PC-3 (cell line): ENCODE data around the gene MYO16. TPM values are rescaled to one million over a fixed set of nuclear protein-coding genes. Genes with fewer than 3 reads are reported as not detected.

ENCODE experiments used
- ATAC-seq: fragments of 200-7000 bp; cut with Tn5 transposase; 2 replicates; pipeline ENCODE4 v1.9.1; 2020; ENCODE audit warnings: mild to moderate bottlenecking, moderate library complexity
- BruUV-seq: library from RNA; stranded (reverse); fragments of 400-500 nt; replicated peaks from 2 replicates; lab custom pipeline; 2021; lab: Mats Ljungman, UMichigan
- CTCF ChIA-PET: fragments of 300-600 bp; sonication (Branson Sonifier 250); formaldehyde crosslinking; loops from one replicate; lab custom pipeline; 2022; ENCODE audit warnings: antibody characterized with exemption; lab: Charles Lee
- POLR2A ChIA-PET: fragments of 300-600 bp; sonication (Branson Sonifier 250); formaldehyde crosslinking; loops from one replicate; lab custom pipeline; 2022; ENCODE audit warnings: antibody characterized with exemption; ENCODE audit not compliant: unreplicated experiment; lab: Charles Lee
- DNase-seq: peaks from one replicate; pipeline ENCODE4 v3.0.0-alpha.2; 2015
- H2AFZ ChIP-seq: fragments of 300-600 bp; sonication (generic); 2 replicates; pipeline ENCODE4 v1.6.0; 2016; ENCODE audit warnings: antibody characterized with exemption, low read length
- H3F3A ChIP-seq: fragments of 300-600 bp; sonication (generic); one replicate; pipeline ENCODE4 v1.6.0; 2017; ENCODE audit warnings: antibody characterized with exemption, low read length, control low read depth, mild to moderate bottlenecking; ENCODE audit not compliant: unreplicated experiment
- H3K27ac ChIP-seq: fragments of 300-600 bp; sonication (generic); 2 replicates; pipeline ENCODE4 v1.5.1; 2016; ENCODE audit warnings: mild to moderate bottlenecking, low read length
- H3K27me3 ChIP-seq: fragments of 300-600 bp; sonication (generic); 2 replicates; pipeline ENCODE4 v1.6.1; 2016; ENCODE audit warnings: low read length, mixed read lengths
- H3K36me3 ChIP-seq: fragments of 300-600 bp; sonication (generic); 2 replicates; pipeline ENCODE4 v1.6.1; 2016; ENCODE audit warnings: low read depth, mixed run types, low read length, mixed read lengths
- H3K4me1 ChIP-seq: fragments of 300-600 bp; sonication (generic); 2 replicates; pipeline ENCODE4 v1.5.1; 2016; ENCODE audit warnings: low read length; ENCODE audit not compliant: insufficient read depth
- H3K4me2 ChIP-seq: fragments of 300-600 bp; sonication (generic); 2 replicates; pipeline ENCODE4 v1.6.0; 2016; ENCODE audit warnings: low read length
- H3K4me3 ChIP-seq: fragments of 300-600 bp; sonication (generic); 2 replicates; pipeline ENCODE4 v1.5.1; 2016; ENCODE audit warnings: mild to moderate bottlenecking, low read length, mixed read lengths
- H3K79me2 ChIP-seq: fragments of 300-600 bp; sonication (generic); 2 replicates; pipeline ENCODE4 v1.6.1; 2017; ENCODE audit warnings: low read length, mixed read lengths
- H3K9ac ChIP-seq: fragments of 300-600 bp; sonication (generic); 2 replicates; pipeline ENCODE4 v1.6.0; 2016; ENCODE audit warnings: mild to moderate bottlenecking, low read length
- H3K9me2 ChIP-seq: fragments of 300-600 bp; sonication (generic); replicated peaks from 2 replicates; pipeline ENCODE4 v1.6.1; 2016; ENCODE audit warnings: mixed run types, low read length, mixed read lengths
- H3K9me3 ChIP-seq: fragments of 300-600 bp; sonication (generic); 2 replicates; pipeline ENCODE4 v1.6.1; 2016; ENCODE audit warnings: low read length, mixed read lengths
- H4K20me1 ChIP-seq: fragments of 300-600 bp; sonication (generic); 2 replicates; pipeline ENCODE4 v1.6.1; 2016; ENCODE audit warnings: low read length, mixed read lengths
- EZH2 ChIP-seq: fragments of 300-600 bp; sonication (generic); IDR thresholded peaks from one replicate; pipeline ENCODE4 v1.6.1; 2017; ENCODE audit warnings: antibody characterized with exemption, mild to moderate bottlenecking, low read length; ENCODE audit not compliant: unreplicated experiment
- EZH2phosphoT487 ChIP-seq: fragments of 300-600 bp; sonication (generic); IDR thresholded peaks from 2 replicates; pipeline ENCODE4 v1.6.1; 2018; ENCODE audit warnings: mild to moderate bottlenecking, antibody characterized with exemption, low read length, borderline replicate concordance
- intact Hi-C: fragments of 100-400 bp; cut with micrococcal nuclease; formaldehyde crosslinking; loops from 2 replicates; pipeline ENCODE4 v1.9.0; 2023
- total RNA-seq: library from RNA; depleted of rRNA; stranded (reverse); fragments of >200 nt; gene quantifications from 2 replicates; pipeline ENCODE4 v1.2.3, GENCODE V29; 2014
- TF ChIP-seq, protein P1 (sequence below): fragments of 300-600 bp; sonication (generic); conservative IDR thresholded peaks from 2 replicates; pipeline ENCODE4 v1.5.1; 2017; ENCODE audit warnings: antibody characterized with exemption, low read depth, mild to moderate bottlenecking, low read length

Gene MYO16
- total RNA-seq, 1 experiment from 2014 or later: not detected

DNA sequence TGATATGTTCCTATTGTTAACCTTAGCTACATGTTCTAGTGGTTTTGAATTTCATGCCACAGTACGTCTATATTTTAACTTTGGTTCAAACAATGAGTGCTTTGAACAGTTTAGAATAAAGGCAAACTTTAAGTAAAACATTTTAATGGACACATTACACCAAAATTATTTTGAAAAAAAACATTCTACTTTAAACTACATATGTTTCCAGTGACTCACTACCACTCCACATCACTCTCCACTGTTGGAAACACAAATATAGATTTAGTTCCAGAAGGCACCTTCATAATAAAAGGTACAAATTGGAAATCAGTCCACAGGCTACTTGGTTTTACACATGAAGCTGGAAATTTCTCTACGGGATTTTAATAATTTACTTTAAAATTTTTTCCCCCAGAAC lies 373.5 kb downstream of the MYO16 start:
- intact Hi-C loops: no loop called here
- Histone ChIP-seq H3K9me3 (no peaks in the 10 kb centered on the region), H3K27me3 (peaks cover 21% of the 10 kb centered on the region), H4K20me1 (no peaks in the 10 kb centered on the region), H3K9ac (no peak overlapping the region), H3K4me3 (no peak overlapping the region), H2AFZ (no peak overlapping the region), H3K79me2 (no peaks in the 10 kb centered on the region), H3K4me1 (no peaks in the 10 kb centered on the region), H3K4me2 (no peak overlapping the region), H3K36me3 (no peaks in the 10 kb centered on the region), H3F3A (no peaks in the 10 kb centered on the region), H3K27ac (no peak overlapping the region), H3K9me2 (no peaks in the 10 kb centered on the region)
- DNase-seq: no peak
- ChIA-PET CTCF (no interaction called here), POLR2A (no interaction called here)
- ATAC-seq: no peak
- TF ChIP-seq EZH2phosphoT487: no peak
- TF ChIP-seq, protein P1, sequence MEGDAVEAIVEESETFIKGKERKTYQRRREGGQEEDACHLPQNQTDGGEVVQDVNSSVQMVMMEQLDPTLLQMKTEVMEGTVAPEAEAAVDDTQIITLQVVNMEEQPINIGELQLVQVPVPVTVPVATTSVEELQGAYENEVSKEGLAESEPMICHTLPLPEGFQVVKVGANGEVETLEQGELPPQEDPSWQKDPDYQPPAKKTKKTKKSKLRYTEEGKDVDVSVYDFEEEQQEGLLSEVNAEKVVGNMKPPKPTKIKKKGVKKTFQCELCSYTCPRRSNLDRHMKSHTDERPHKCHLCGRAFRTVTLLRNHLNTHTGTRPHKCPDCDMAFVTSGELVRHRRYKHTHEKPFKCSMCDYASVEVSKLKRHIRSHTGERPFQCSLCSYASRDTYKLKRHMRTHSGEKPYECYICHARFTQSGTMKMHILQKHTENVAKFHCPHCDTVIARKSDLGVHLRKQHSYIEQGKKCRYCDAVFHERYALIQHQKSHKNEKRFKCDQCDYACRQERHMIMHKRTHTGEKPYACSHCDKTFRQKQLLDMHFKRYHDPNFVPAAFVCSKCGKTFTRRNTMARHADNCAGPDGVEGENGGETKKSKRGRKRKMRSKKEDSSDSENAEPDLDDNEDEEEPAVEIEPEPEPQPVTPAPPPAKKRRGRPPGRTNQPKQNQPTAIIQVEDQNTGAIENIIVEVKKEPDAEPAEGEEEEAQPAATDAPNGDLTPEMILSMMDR: no peak
- no peak for TF ChIP-seq EZH2
- BruUV-seq: no TSS peak

DNA sequence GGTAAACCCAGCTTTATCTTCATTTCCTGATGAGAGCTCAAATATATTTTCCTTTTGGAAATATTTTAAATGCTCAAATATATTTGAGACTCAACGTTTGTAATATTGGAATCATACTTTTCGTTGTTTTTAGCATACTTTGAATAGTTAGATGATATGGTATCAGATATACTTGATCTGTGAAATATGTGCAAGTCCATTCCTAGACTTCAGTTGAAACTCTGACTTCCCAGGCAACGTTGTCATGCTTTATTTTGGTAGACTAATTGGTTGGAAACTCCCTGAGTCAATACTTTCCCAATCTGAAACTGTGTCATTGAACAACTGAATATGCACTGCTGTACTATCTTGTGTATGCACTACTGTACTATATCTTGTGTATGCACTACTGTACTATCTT lies 378.5 kb downstream of the MYO16 start:
- CTCF ChIA-PET: no interaction called here
- Histone ChIP-seq H3K4me3 (no peak overlapping the region), H3K9me2 (no peaks in the 10 kb centered on the region), H2AFZ (no peak overlapping the region), H4K20me1 (no peaks in the 10 kb centered on the region), H3F3A (no peaks in the 10 kb centered on the region), H3K9ac (no peak overlapping the region), H3K9me3 (no peaks in the 10 kb centered on the region), H3K27me3 (peaks cover 15% of the 10 kb centered on the region), H3K4me2 (no peak overlapping the region), H3K36me3 (no peaks in the 10 kb centered on the region), H3K4me1 (no peaks in the 10 kb centered on the region), H3K27ac (no peak overlapping the region), H3K79me2 (no peaks in the 10 kb centered on the region)
- no TSS peak for BruUV-seq
- ATAC-seq (no peak), DNase-seq (no peak)
- TF ChIP-seq EZH2: no peak
- TF ChIP-seq, protein P1: no peak
- no peak for TF ChIP-seq EZH2phosphoT487
- intact Hi-C loops: no loop called here
- POLR2A ChIA-PET: interaction anchor here (0.6 kb wide), 1 partner anchor 747 kb away, joined by 3 read pairs; no protein-coding TSS in a partner anchor

DNA sequence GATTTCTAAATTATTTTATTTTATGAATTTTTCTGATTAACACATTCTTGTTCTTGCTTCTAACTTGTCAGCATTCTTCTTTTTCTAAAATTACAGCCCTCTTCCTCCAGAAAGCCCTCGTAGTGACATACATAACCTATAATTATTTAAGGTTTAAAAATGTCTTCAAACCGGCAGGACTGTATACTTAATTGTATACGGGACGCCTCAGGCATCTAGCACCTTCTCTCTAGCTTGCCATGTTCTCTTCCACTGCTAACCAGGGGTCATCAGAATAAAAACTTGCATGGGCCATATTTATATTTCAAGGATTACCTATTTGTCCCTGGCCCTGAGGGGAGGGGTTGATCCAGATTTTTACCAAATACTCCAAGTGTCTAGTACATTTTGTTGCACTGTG lies 380.3 kb downstream of the MYO16 start:
- no peak overlapping the region for H3K4me3 ChIP-seq
- DNase-seq: no peak
- POLR2A ChIA-PET: no interaction called here
- no TSS peak for BruUV-seq
- CTCF ChIA-PET: no interaction called here
- H3F3A ChIP-seq: no peaks in the 10 kb centered on the region
- no peaks in the 10 kb centered on the region for H3K9me2 ChIP-seq
- no peak overlapping the region for H2AFZ ChIP-seq
- H3K36me3 ChIP-seq: no peaks in the 10 kb centered on the region
- H3K27me3 ChIP-seq: peaks cover 5% of the 10 kb centered on the region
- no peaks in the 10 kb centered on the region for H3K79me2 ChIP-seq
- intact Hi-C loops: no loop called here
- H3K9ac ChIP-seq: no peak overlapping the region
- no peak overlapping the region for H3K27ac ChIP-seq
- no peak for ATAC-seq
- no peak overlapping the region for H3K4me2 ChIP-seq
- no peaks in the 10 kb centered on the region for H3K4me1 ChIP-seq
- no peaks in the 10 kb centered on the region for H3K9me3 ChIP-seq
- no peak for TF ChIP-seq EZH2
- TF ChIP-seq, protein P1: no peak
- TF ChIP-seq EZH2phosphoT487: no peak
- no peaks in the 10 kb centered on the region for H4K20me1 ChIP-seq
